Stomach (tissue), 9 donors: ENCODE data around the gene RBMX. TPM values are rescaled to one million over a fixed set of nuclear protein-coding genes. Genes with fewer than 3 reads are reported as not detected.
A peak's percentile ranks its signal among the peaks of the same experiment; 100 is the strongest.
"Not testable (repeated sequence)": the region's sequence is repeated elsewhere in the genome, so short reads cannot be mapped to it uniquely, and the experiment has no call there.

Experiments
- DNase-seq, 2 donors: peaks; one replicate each; pipeline versions ENCODE4 v3.0.0 to v3.0.0-alpha.2; 2013 to 2019
- H3K27ac ChIP-seq, 5 donors: fragments of 200-600 bp in 4 of 5; sonication (generic) in 4 of 5; one replicate each; pipeline ENCODE4 v1.5.1; 2013 to 2019; ENCODE audit warnings: mild to moderate bottlenecking in 1 of 5, moderate library complexity in 1 of 5
- H3K27me3 ChIP-seq, 3 donors: fragments of 200-600 bp; sonication (generic); one replicate each; pipeline ENCODE4 v1.5.1; 2017 to 2019; ENCODE audit warnings: mixed run types in 1 of 3
- H3K36me3 ChIP-seq, 4 donors: fragments of 200-600 bp; sonication (generic); 1 replicate in 3 of 4; 2 replicates in 1 of 4; pipeline ENCODE4 v1.5.1; 2016 to 2019
- H3K4me1 ChIP-seq, 4 donors: fragments of 200-600 bp; sonication (generic); one replicate each; pipeline ENCODE4 v1.5.1; 2016 to 2019
- H3K4me3 ChIP-seq, 4 donors: fragments of 200-600 bp; sonication (generic) in 3 of 4; one replicate each; pipeline ENCODE4 v1.5.1; 2016 to 2019; ENCODE audit warnings: mild to moderate bottlenecking in 1 of 4
- H3K9me3 ChIP-seq, 4 donors: fragments of 200-600 bp; sonication (generic); one replicate each; pipeline ENCODE4 v1.5.1; 2016 to 2019
- EP300 ChIP-seq: sonication (generic); formaldehyde crosslinking; IDR thresholded peaks from one replicate; pipeline ENCODE4 v1.6.1; 2017; ENCODE audit warnings: antibody characterized with exemption
- POLR2A ChIP-seq, 4 donors: fragments of 450-650 bp; IDR thresholded peaks; one replicate each; pipeline ENCODE4 v1.6.1; 2016; ENCODE audit warnings: antibody characterized with exemption in 4 of 4, control low read depth in 2 of 4, mild to moderate bottlenecking in 1 of 4, moderate library complexity in 1 of 4
- POLR2AphosphoS5 ChIP-seq, 3 donors: sonication (generic); formaldehyde crosslinking; IDR thresholded peaks; one replicate each; pipeline ENCODE4 v1.6.1; 2016; ENCODE audit warnings: antibody characterized with exemption in 3 of 3
- WGBS, 5 donors: extraction: QIAGEN DNeasy Blood & Tissue Kit in 3 of 5; methylation state at CpG; one replicate each; pipeline versions ENCODE4 v1.1.5 to v1.1.7; 2013 to 2018; 5-methylcytosine and 5-hydroxymethylcytosine counted together
- intact Hi-C: fragments of 100-400 bp; cut with DNase I; formaldehyde crosslinking; loops from one replicate; pipeline ENCODE4 v1.15.1; 2023; ENCODE audit warnings: low total_unique reads
- polyA plus RNA-seq, 3 donors: library from polyadenylated mRNA; stranded (reverse); fragments of 200-250 nt; gene quantifications; one replicate each; pipeline ENCODE4 v1.2.3, GENCODE V29; 2013
- total RNA-seq, 5 donors: library from RNA; depleted of rRNA; stranded (reverse); fragments of >200 nt; gene quantifications; one replicate each; pipeline versions ENCODE4 v1.1.0 to v1.2.3, GENCODE V29; 2014 to 2016
- TF ChIP-seq, protein P1 (sequence below), 7 experiments: fragments of 450-650 bp in 4 of 7; fragments of 200-600 bp in 3 of 7; sonication (generic) in 3 of 7; IDR thresholded peaks; one replicate each; pipeline ENCODE4 v1.5.1; 2016 to 2019; ENCODE audit warnings: antibody characterized with exemption in 7 of 7, control low read depth in 2 of 7, mild to moderate bottlenecking in 1 of 7
- donor health status: healthy with polysubstance abuse.
- donor health status: Bipolar disorder and iron deficiency.
- donor health status: healthy.

The RBMX gene
- total and polyA plus RNA-seq, 8 donors: 68.1 to 245 (median 124) TPM

DNA sequence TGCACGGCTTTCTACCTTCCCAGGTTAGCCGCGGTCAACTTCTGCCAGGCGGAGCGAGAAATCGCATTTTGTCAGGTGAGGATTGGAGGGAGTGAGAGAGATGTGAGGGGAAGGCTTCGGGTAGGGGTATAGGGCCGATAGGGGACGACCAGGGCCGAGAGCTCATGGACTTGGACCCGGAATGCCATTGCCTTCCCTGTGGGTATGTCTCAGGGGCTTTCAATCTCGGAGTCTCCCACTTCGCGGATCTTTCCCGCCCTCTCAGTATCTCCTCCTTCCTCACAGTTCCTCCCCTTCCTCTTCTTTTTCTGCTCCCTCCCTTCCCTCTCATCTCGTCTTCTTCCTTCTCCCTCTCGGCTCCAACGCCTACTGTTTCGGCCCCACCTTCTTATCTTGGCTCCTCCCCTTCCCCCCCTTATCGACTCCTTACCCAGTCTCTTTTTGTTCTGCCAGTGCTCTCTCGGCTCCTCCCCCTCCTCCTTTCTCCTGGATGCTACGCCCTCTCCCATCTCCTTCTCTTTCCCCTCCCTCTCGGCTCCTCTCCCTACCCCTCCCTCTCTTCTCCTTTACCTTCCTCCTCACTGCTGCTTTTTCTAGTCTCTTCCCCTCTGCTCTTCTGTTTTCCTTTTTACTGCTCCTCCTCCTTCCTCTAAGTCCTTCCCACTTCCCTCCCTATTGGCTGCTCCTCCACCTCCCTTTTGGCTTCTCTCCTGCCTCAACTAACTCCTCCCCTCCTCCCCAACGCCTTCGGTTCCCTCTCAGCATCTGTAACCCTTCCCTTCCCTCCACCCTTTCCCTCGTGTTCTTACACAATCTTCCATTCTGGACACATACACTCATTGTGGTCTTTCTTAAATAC, 29.4 kb upstream of the RBMX start:
- H3K4me3 ChIP-seq: peak overlapping the region; percentile 56 to 76 (median 68)
- 0 to 36% (median 9%) methylated on average over 20 to 26 of the region's 26 CpGs for WGBS, 5 donors
- H3K27ac ChIP-seq: peak overlapping the region; percentile 80 to 90 (median 85)
- H3K4me1 ChIP-seq: peaks cover 0 to 17% (median 6%) of the 10 kb centered on the region in 4 donors
- no peaks in the 10 kb centered on the region for H3K27me3 ChIP-seq
- H3K36me3 ChIP-seq: no peaks in the 10 kb centered on the region
- DNase-seq: peak; percentile 73 to 96
- intact Hi-C loops: no loop called here
- H3K9me3 ChIP-seq: peaks cover 0 to 6% (median 0%) of the 10 kb centered on the region in 4 donors
- TF ChIP-seq POLR2AphosphoS5 (IDR thresholded peaks at IDR 0.05): peak in 1 of 3 donors; percentile 4
- TF ChIP-seq EP300: no peak

DNA sequence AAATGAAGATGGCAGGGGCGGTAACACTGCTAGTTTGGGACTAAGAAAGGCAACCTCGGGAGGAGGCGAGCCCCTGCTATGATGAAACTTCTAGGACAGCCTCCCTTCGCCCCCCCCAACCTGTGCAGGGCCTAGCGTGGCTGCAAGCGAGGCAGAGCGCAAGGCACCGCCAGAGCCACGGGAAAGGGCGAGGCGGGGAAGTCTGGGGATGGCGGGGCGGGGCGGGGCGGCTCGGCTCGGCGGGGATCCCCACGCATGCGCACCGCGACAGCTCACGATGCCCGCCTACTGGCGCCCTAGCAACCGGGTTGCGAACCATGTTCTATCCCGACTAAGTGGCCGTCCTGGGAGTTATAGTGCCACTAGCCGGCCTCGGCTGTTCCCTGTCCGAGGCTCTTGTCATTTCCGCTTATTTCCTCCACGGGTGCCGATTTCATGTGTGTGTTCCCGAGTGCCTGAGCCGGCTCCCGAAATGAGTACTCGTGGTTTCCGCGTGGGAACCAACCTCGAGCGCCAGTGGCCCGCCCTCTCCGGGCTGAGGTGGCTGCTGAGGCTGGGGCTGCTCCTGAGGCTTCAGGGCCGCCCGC, 28.7 kb upstream of the RBMX start:
- intact Hi-C loops: no loop called here
- H3K4me3 ChIP-seq: peak overlapping the region; percentile 56 to 76 (median 68)
- no peaks in the 10 kb centered on the region for H3K27me3 ChIP-seq

DNA sequence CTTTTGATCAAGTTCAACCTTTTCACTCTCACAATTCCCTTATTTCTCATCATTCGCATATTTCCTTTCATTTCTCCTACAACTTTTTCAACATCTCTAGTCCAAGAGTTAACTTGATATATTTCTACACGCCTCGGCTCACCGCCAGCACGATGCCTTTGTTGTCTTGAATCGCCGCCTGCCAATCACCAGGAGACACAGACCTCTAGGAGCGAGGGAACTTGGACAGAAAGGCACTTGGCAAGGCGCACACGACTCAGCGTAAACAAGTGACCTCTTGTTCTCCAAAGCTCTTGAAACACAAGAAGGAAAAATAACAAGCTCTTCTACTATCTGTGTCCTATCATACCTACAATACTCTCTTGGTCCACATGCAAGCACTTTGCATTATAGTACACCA, 27.1 kb upstream of the RBMX start:
- no peak for DNase-seq
- no peaks in the 10 kb centered on the region for H3K36me3 ChIP-seq
- H3K4me1 ChIP-seq: peaks cover 0 to 17% (median 6%) of the 10 kb centered on the region in 4 donors
- H3K9me3 ChIP-seq: peaks cover 0 to 6% (median 0%) of the 10 kb centered on the region in 4 donors
- 63 to 83% (median 77%) methylated on average over 11 of the region's 11 CpGs for WGBS, 5 donors
- intact Hi-C loops: no loop called here
- H3K27ac ChIP-seq: no peak overlapping the region
- no peaks in the 10 kb centered on the region for H3K27me3 ChIP-seq
- no peak for TF ChIP-seq EP300
- no peak for TF ChIP-seq POLR2AphosphoS5 (IDR thresholded peaks at IDR 0.05)
- no peak for TF ChIP-seq POLR2A (IDR thresholded peaks at IDR 0.05)
- TF ChIP-seq, protein P1, sequence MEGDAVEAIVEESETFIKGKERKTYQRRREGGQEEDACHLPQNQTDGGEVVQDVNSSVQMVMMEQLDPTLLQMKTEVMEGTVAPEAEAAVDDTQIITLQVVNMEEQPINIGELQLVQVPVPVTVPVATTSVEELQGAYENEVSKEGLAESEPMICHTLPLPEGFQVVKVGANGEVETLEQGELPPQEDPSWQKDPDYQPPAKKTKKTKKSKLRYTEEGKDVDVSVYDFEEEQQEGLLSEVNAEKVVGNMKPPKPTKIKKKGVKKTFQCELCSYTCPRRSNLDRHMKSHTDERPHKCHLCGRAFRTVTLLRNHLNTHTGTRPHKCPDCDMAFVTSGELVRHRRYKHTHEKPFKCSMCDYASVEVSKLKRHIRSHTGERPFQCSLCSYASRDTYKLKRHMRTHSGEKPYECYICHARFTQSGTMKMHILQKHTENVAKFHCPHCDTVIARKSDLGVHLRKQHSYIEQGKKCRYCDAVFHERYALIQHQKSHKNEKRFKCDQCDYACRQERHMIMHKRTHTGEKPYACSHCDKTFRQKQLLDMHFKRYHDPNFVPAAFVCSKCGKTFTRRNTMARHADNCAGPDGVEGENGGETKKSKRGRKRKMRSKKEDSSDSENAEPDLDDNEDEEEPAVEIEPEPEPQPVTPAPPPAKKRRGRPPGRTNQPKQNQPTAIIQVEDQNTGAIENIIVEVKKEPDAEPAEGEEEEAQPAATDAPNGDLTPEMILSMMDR (IDR thresholded peaks at IDR 0.05): no peak
- no peak overlapping the region for H3K4me3 ChIP-seq

More for the DNA sequence above, 28.7 kb upstream of the RBMX start:
- no peaks in the 10 kb centered on the region for H3K36me3 ChIP-seq
- peaks cover 0 to 17% (median 6%) of the 10 kb centered on the region in 4 donors for H3K4me1 ChIP-seq
- H3K27ac ChIP-seq: peak overlapping the region; percentile 80 to 90 (median 85)
- TF ChIP-seq EP300 (no peak), POLR2AphosphoS5 (IDR thresholded peaks at IDR 0.05) (peak in 1 of 3 donors; percentile 2), POLR2A (IDR thresholded peaks at IDR 0.05) (no peak)
- TF ChIP-seq, protein P1 (IDR thresholded peaks at IDR 0.05): no peak
- peak; percentile 80 to 93 for DNase-seq
- peaks cover 0 to 6% (median 0%) of the 10 kb centered on the region in 4 donors for H3K9me3 ChIP-seq
- 0 to 56% (median 1%) methylated on average over 11 to 47 of the region's 47 CpGs for WGBS, 5 donors

DNA sequence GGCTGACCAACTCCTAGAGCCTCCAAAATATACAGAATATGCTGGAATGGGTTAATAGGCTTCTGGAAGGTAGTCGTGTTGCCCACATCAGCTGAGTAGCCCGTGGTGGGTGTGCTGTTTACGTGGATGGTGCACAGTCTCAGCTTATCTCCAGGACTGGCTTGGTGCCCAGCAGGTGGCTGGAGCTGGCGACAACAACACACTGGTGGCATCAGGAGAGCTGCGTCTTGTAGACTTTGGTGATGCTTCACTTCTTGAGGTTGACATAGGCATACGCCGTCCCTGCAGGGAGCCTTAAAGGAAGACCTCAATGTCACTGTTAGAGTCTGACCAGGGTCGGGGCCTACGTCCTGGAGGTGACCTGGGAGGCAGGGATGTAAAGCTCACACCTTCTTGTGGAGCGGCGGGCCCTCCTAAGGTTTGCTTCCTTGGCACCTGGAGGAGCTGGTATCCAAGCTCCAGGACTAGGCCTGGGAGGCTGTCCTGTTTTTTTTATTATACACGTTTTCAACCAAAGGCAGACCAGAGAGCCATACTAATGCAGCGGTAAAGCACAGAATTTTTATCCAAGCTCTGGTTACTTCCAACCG, 26.5 kb upstream of the RBMX start:
- Histone ChIP-seq H3K27ac (no peak overlapping the region), H3K4me1 (peaks cover 0 to 17% (median 6%) of the 10 kb centered on the region in 4 donors), H3K4me3 (no peak overlapping the region), H3K9me3 (peaks cover 0 to 6% (median 0%) of the 10 kb centered on the region in 4 donors), H3K36me3 (no peaks in the 10 kb centered on the region), H3K27me3 (no peaks in the 10 kb centered on the region)
- DNase-seq: peak; percentile 10 to 38
- intact Hi-C loops: no loop called here
- WGBS, 5 donors: 62 to 92% (median 65%) methylated on average over 7 to 14 of the region's 14 CpGs
- no peak for TF ChIP-seq POLR2A (IDR thresholded peaks at IDR 0.05)
- TF ChIP-seq, protein P1 (IDR thresholded peaks at IDR 0.05): no peak
- no peak for TF ChIP-seq EP300
- no peak for TF ChIP-seq POLR2AphosphoS5 (IDR thresholded peaks at IDR 0.05)

DNA sequence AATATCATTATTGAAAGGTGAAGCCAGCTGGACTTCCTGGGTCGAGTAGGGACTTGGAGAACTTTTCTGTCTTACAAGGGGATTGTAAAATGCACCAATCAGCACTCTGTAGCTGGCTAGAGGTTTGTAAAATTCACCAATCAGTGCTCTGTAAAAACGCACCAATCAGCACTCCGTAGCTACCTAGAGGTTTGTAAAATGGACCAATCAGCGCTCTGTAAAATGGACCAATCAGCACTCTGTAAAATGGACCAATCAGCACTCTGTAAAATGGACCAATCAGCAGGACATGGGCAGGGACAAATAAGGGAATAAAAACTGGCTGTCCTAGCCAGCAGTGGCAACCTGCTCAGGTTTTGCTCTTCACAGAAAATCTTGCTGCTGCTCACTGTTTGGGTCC, 23.5 kb upstream of the RBMX start:
- intact Hi-C loops, H3K27ac ChIP-seq, DNase-seq, H3K27me3 ChIP-seq, H3K4me1 ChIP-seq, H3K36me3 ChIP-seq, H3K4me3 ChIP-seq, H3K9me3 ChIP-seq: not testable (repeated sequence)
- 70 to 96% (median 81%) methylated on average over 4 of the region's 4 CpGs for WGBS, 5 donors

DNA sequence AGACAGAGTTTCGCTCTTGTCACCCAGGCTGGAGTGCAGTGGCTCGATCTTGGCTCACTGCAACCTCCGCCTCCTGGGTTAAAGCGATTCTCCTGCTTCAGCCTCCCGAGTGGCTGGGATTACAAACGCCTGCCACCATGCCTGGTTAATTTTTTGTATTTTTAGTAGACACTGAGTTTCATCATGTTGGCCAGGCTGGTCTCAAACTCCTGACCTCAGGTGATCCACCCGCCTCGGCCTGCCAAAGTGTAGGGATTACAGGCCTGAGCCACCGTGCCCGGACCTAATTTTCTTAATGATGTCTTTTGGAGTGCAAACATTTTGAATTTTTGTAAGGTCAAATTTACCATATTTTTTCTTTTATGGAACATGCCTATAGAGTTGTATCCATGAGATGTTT, 19.5 kb upstream of the RBMX start:
- intact Hi-C loops, H3K4me1 ChIP-seq, H3K4me3 ChIP-seq, H3K27ac ChIP-seq, H3K27me3 ChIP-seq, DNase-seq, H3K36me3 ChIP-seq, H3K9me3 ChIP-seq: not testable (repeated sequence)
- 83 to 96% (median 88%) methylated on average over 6 to 10 of the region's 10 CpGs for WGBS, 5 donors
